SK-N-SH (cell line): Measurements from ENCODE around the gene CORT.

Experiments used
- CTCF ChIP-seq: fragments of 200-600 bp; sonication (generic); IDR thresholded peaks from 2 replicates; pipeline ENCODE4 v1.6.1; 2017; ENCODE audit warnings: antibody characterized with exemption, mild to moderate bottlenecking, moderate library complexity
- RCOR1 ChIP-seq: fragments of 150-350 bp; IDR thresholded peaks from 2 replicates; pipeline ENCODE4 v1.6.1; 2017; ENCODE audit warnings: antibody characterized with exemption, low read length
- USF1 ChIP-seq: IDR thresholded peaks from 2 replicates; pipeline ENCODE4 v1.4.0; 2012; ENCODE audit warnings: low read depth, borderline replicate concordance
- ZBTB33 ChIP-seq: IDR thresholded peaks from 2 replicates; pipeline ENCODE4 v1.4.0; 2012; ENCODE audit warnings: low read depth, borderline replicate concordance

- TF ChIP-seq RCOR1 (no peak), ZBTB33 (no peak), CTCF (no peak), USF1 (no peak)
These were observed 18.6 kb upstream of the CORT start for GRCh38 chr1:10431070-10431730.
